ENCODE results near the gene OR10A5. TPM values are rescaled to one million over a fixed set of nuclear protein-coding genes. Genes with fewer than 3 reads are reported as not detected.

The OR10A5 gene
- total RNA-seq, 1 experiment from 2014 or later: not detected

- no peak for DNase-seq
- TF ChIP-seq, protein P1, sequence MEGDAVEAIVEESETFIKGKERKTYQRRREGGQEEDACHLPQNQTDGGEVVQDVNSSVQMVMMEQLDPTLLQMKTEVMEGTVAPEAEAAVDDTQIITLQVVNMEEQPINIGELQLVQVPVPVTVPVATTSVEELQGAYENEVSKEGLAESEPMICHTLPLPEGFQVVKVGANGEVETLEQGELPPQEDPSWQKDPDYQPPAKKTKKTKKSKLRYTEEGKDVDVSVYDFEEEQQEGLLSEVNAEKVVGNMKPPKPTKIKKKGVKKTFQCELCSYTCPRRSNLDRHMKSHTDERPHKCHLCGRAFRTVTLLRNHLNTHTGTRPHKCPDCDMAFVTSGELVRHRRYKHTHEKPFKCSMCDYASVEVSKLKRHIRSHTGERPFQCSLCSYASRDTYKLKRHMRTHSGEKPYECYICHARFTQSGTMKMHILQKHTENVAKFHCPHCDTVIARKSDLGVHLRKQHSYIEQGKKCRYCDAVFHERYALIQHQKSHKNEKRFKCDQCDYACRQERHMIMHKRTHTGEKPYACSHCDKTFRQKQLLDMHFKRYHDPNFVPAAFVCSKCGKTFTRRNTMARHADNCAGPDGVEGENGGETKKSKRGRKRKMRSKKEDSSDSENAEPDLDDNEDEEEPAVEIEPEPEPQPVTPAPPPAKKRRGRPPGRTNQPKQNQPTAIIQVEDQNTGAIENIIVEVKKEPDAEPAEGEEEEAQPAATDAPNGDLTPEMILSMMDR (conservative IDR thresholded peaks at IDR 0.05): no peak
- peaks cover 6 to 12% of the 10 kb centered on the region in 2 experiments for H3K4me1 Mint-ChIP-seq
- no peak overlapping the region for H2BK20ac ChIP-seq (ENCODE audit: low read depth, low read length, poor library complexity, severe bottlenecking)
- no peak overlapping the region for H3K9ac ChIP-seq (ENCODE audit: extremely low read depth, insufficient read length, low read length)
- no peaks in the 10 kb centered on the region for H4K20me1 ChIP-seq (ENCODE audit: control insufficient read depth, insufficient read depth, insufficient read length)
- no peak overlapping the region for H2BK5ac ChIP-seq (ENCODE audit: insufficient read length, low read length)
- no peak overlapping the region for H3K27ac ChIP-seq (ENCODE audit: insufficient read length, low read depth, low read length)
- no CpG with 5 or more reads among the region's 1 CpG for WGBS (ENCODE audit: extremely low coverage, insufficient read length, low lambda C conversion rate)
- H3K14ac ChIP-seq (ENCODE audit: insufficient read depth, low read length): no peak overlapping the region
- no peak overlapping the region for H3K23ac ChIP-seq (ENCODE audit: insufficient read length, low read depth, low read length)
- no peak overlapping the region for H4K5ac ChIP-seq (ENCODE audit: insufficient read length, low read depth, low read length)
- H2BK120ac ChIP-seq (ENCODE audit: low read depth, low read length, poor library complexity, severe bottlenecking): no peak overlapping the region
- no peaks in the 10 kb centered on the region for H3K27me3 Mint-ChIP-seq (ENCODE audit: low read depth)
- H4K8ac ChIP-seq (replicated peaks; ENCODE audit: insufficient read length, low read depth, low read length): no peak overlapping the region
- no peaks in the 10 kb centered on the region for H3K27me3 ChIP-seq (ENCODE audit: insufficient read depth, low read length)
- H3K23me2 ChIP-seq (ENCODE audit: insufficient read length, low read depth, low read length, poor library complexity, severe bottlenecking): no peaks in the 10 kb centered on the region
- H3K4ac ChIP-seq (ENCODE audit: low read depth, low read length): no peak overlapping the region
- peak overlapping the region in 1 of 3 experiments; percentile 11; a peak in 2 of 7 replicates for H3K27ac Mint-ChIP-seq
- H2BK12ac ChIP-seq (ENCODE audit: insufficient read length, low read depth, low read length): no peak overlapping the region
- H2BK15ac ChIP-seq (ENCODE audit: low read depth, low read length): no peak overlapping the region
- H3K4me3 Mint-ChIP-seq: no peak overlapping the region
- peaks cover 22 to 26% of the 10 kb centered on the region in 2 experiments for H3K9me3 Mint-ChIP-seq
- H3K79me1 ChIP-seq (ENCODE audit: insufficient read depth, low read depth, low read length, poor library complexity, severe bottlenecking): no peaks in the 10 kb centered on the region
- no peak overlapping the region for H2AK5ac ChIP-seq (ENCODE audit: insufficient read length, low read length)
- H3K56ac ChIP-seq (ENCODE audit: insufficient read length, low read depth, low read length): no peak overlapping the region
- no peak overlapping the region for H3K4me2 ChIP-seq (ENCODE audit: insufficient read depth, insufficient read length, low read length)
- no peak overlapping the region for H4K91ac ChIP-seq (ENCODE audit: insufficient read length, low read depth, low read length)
- peaks cover 5 to 25% (median 17%) of the 10 kb centered on the region in 3 experiments for H3K36me3 Mint-ChIP-seq (ENCODE audit: insufficient read depth in 1 of 3, low read depth in 3 of 3)
- no peak overlapping the region for H2AFZ ChIP-seq (ENCODE audit: low read length)
- no peaks in the 10 kb centered on the region for H3K79me2 ChIP-seq (ENCODE audit: insufficient read depth, low read length)
- H3K9me3 ChIP-seq (ENCODE audit: control insufficient read depth, low read depth, low read length): no peaks in the 10 kb centered on the region
- H3K18ac ChIP-seq (ENCODE audit: insufficient read length, low read depth, low read length): no peak overlapping the region
- no peak overlapping the region for H3T11ph ChIP-seq (ENCODE audit: low read length)
- H3K4me1 ChIP-seq (ENCODE audit: insufficient read depth, low read length): no peaks in the 10 kb centered on the region
These were observed 10.6 kb downstream of the OR10A5 start for GRCh38 chr11:6855971-6856541.

Measured in H9 (cell line).